Left ventricle myocardium superior (tissue), 1 donor: ENCODE data around the gene LONP1. TPM values are rescaled to one million over a fixed set of nuclear protein-coding genes. Genes with fewer than 3 reads are reported as not detected.
"Not testable (repeated sequence)": the region's sequence is repeated elsewhere in the genome, so short reads cannot be mapped to it uniquely, and the experiment has no call there.

Source experiments
- ATAC-seq: fragments of 200-7000 bp; cut with Tn5 transposase; one replicate; pipeline ENCODE4 v1.9.1; 2020; ENCODE audit warnings: mild to moderate bottlenecking, moderate library complexity
- DNase-seq: peaks from one replicate; pipeline ENCODE4 v3.0.0-alpha.2; 2020
- intact Hi-C: fragments of 100-400 bp; cut with micrococcal nuclease; formaldehyde crosslinking; loops from one replicate; pipeline ENCODE4 v1.11.0; 2022
- total RNA-seq: library from RNA; stranded (reverse); fragmentation: NEBNext Ultra II Directional; extraction: Animal tissue kit (Norgen Biotek cat#: 25700); gene quantifications from one replicate; pipeline ENCODE4 v1.2.1, GENCODE V29; 2021
- donor health status: DM: no; HTN: yes; CAD: no; lungs with severe emphysema.

Gene LONP1
- total RNA-seq, 1 donor from 2014 or later: 90.7 TPM

GRCh38 chr19:5717215-5717935 is 2.6 kb downstream of the LONP1 start:
- ATAC-seq: no peak
- intact Hi-C loops: no loop called here
- DNase-seq: no peak

- no peak for DNase-seq
These were observed 5.1 kb downstream of the LONP1 start for GRCh38 chr19:5714816-5715215.

GRCh38 chr19:5713228-5713627 is 6.7 kb downstream of the LONP1 start:
- intact Hi-C loops: no loop called here
- DNase-seq (no peak), ATAC-seq (no peak)

More at GRCh38 chr19:5714816-5715215, 5.1 kb downstream of the LONP1 start:
- ATAC-seq: peak; percentile 18
- intact Hi-C loops: no loop called here

GRCh38 chr19:5711713-5712161 is 8.2 kb downstream of the LONP1 start:
- intact Hi-C loops: no loop called here
- DNase-seq: no peak
- ATAC-seq: no peak

- intact Hi-C loops: no loop called here
- DNase-seq (no peak), ATAC-seq (no peak)
These were observed 8.9 kb downstream of the LONP1 start for GRCh38 chr19:5711025-5711424.

- no peak for ATAC-seq
- no peak for DNase-seq
- intact Hi-C loops: no loop called here
These were observed 12.1 kb downstream of the LONP1 start for GRCh38 chr19:5707576-5708575.

- DNase-seq: no peak
- intact Hi-C loops: no loop called here
- no peak for ATAC-seq
These were observed 12.9 kb downstream of the LONP1 start for GRCh38 chr19:5706876-5707573.

GRCh38 chr19:5705552-5705951 is 14.4 kb downstream of the LONP1 start:
- ATAC-seq: no peak
- no peak for DNase-seq
- intact Hi-C loops: no loop called here

- intact Hi-C loops: no loop called here
- no peak for ATAC-seq
- DNase-seq: no peak
These were observed 15.8 kb downstream of the LONP1 start for GRCh38 chr19:5703819-5704818.

- ATAC-seq, intact Hi-C loops, DNase-seq: not testable (repeated sequence)
These were observed 17.9 kb downstream of the LONP1 start for GRCh38 chr19:5702053-5702410.

- intact Hi-C loops: no loop called here
- ATAC-seq (no peak), DNase-seq (no peak)
These were observed 19.4 kb downstream of the LONP1 start for GRCh38 chr19:5700455-5701092.

- ATAC-seq: no peak
- no peak for DNase-seq
- intact Hi-C loops: no loop called here
These were observed 21.1 kb downstream of the LONP1 start for GRCh38 chr19:5698635-5699422.

- DNase-seq (peak; percentile 30), ATAC-seq (no peak)
These were observed 21.9 kb downstream of the LONP1 start for GRCh38 chr19:5697890-5698634.

GRCh38 chr19:5697022-5697889 is 22.7 kb downstream of the LONP1 start:
- ATAC-seq (no peak), DNase-seq (no peak)
- intact Hi-C loops: no loop called here

More at GRCh38 chr19:5697890-5698634, 21.9 kb downstream of the LONP1 start:
- intact Hi-C loops: no loop called here

GRCh38 chr19:5696196-5697021 is 23.5 kb downstream of the LONP1 start:
- no peak for ATAC-seq
- DNase-seq: peak; percentile 33

More at GRCh38 chr19:5696196-5697021, 23.5 kb downstream of the LONP1 start:
- intact Hi-C loops: no loop called here
